ENCODE data around the gene PDE6A.

The PDE6A gene

GRCh38 chr5:149816661-149817060, 127.9 kb downstream of the PDE6A start:
- H3K36me3 ChIP-seq (ENCODE audit: control insufficient read depth, low read length) = 0 out of 2 replicates have a peak, but pooled peaks cover 2% of the 10 kb centered on the region
- no peak overlapping the region for H3K27ac ChIP-seq (ENCODE audit: low read depth, low read length)
- no peaks in the 10 kb centered on the region for H3K4me1 ChIP-seq (ENCODE audit: control insufficient read depth, low read length)
- H3K27me3 ChIP-seq (ENCODE audit: control insufficient read depth, low read length) = no peaks in the 10 kb centered on the region
- H3K4me3 ChIP-seq (ENCODE audit: low read length) = no peak overlapping the region
- no peaks in the 10 kb centered on the region for H3K9me2 ChIP-seq (replicated peaks; ENCODE audit: control insufficient read depth, low read length)
- TF ChIP-seq EZH2phosphoT487 (IDR thresholded peaks at IDR 0.05; ENCODE audit: borderline replicate concordance, low read length) = no peak
- TF ChIP-seq CTCF (IDR thresholded peaks at IDR 0.05; ENCODE audit: low read depth, low read length, poor library complexity, severe bottlenecking) = no peak
- H4K20me1 ChIP-seq (ENCODE audit: control insufficient read depth, insufficient read depth, low read depth, low read length) = no peaks in the 10 kb centered on the region
- peaks cover 10% of the 10 kb centered on the region for H3K79me2 ChIP-seq (ENCODE audit: control insufficient read depth, low read length)
- no peaks in the 10 kb centered on the region for H3F3A ChIP-seq (ENCODE audit: control insufficient read depth, insufficient read depth)
- no peak overlapping the region for H3K4me2 ChIP-seq (ENCODE audit: low read length)
- no peaks in the 10 kb centered on the region for H3K9me3 ChIP-seq (ENCODE audit: control insufficient read depth, insufficient read depth, low read length)

- H3K36me3 ChIP-seq (ENCODE audit: control insufficient read depth, low read length) = no peaks in the 10 kb centered on the region
- no peaks in the 10 kb centered on the region for H3F3A ChIP-seq (ENCODE audit: control insufficient read depth, insufficient read depth)
- 0 out of 2 replicates have a peak, but pooled peaks cover 2% of the 10 kb centered on the region for H4K20me1 ChIP-seq (ENCODE audit: control insufficient read depth, insufficient read depth, low read depth, low read length)
- no peaks in the 10 kb centered on the region for H3K27me3 ChIP-seq (ENCODE audit: control insufficient read depth, low read length)
- no peaks in the 10 kb centered on the region for H3K4me1 ChIP-seq (ENCODE audit: control insufficient read depth, low read length)
- TF ChIP-seq CTCF (IDR thresholded peaks at IDR 0.05; ENCODE audit: low read depth, low read length, poor library complexity, severe bottlenecking) (no peak), EZH2phosphoT487 (IDR thresholded peaks at IDR 0.05; ENCODE audit: borderline replicate concordance, low read length) (no peak)
- H3K9me2 ChIP-seq (replicated peaks; ENCODE audit: control insufficient read depth, low read length) = no peaks in the 10 kb centered on the region
- no peak overlapping the region for H3K4me3 ChIP-seq (ENCODE audit: low read length)
- H3K9me3 ChIP-seq (ENCODE audit: control insufficient read depth, insufficient read depth, low read length) = no peaks in the 10 kb centered on the region
- no peak overlapping the region for H3K4me2 ChIP-seq (ENCODE audit: low read length)
- H3K27ac ChIP-seq (ENCODE audit: low read depth, low read length) = no peak overlapping the region
- H3K79me2 ChIP-seq (ENCODE audit: control insufficient read depth, low read length) = peaks cover 21% of the 10 kb centered on the region
Measured at GRCh38 chr5:149811453-149811852, 133.1 kb downstream of the PDE6A start.

GRCh38 chr5:149810856-149811255, 133.7 kb downstream of the PDE6A start:
- no peaks in the 10 kb centered on the region for H3K9me3 ChIP-seq (ENCODE audit: control insufficient read depth, insufficient read depth, low read length)
- H3K4me3 ChIP-seq (ENCODE audit: low read length) = no peak overlapping the region
- H3K79me2 ChIP-seq (ENCODE audit: control insufficient read depth, low read length) = peaks cover 20% of the 10 kb centered on the region
- H3K4me1 ChIP-seq (ENCODE audit: control insufficient read depth, low read length) = no peaks in the 10 kb centered on the region
- no peaks in the 10 kb centered on the region for H3F3A ChIP-seq (ENCODE audit: control insufficient read depth, insufficient read depth)
- H3K9me2 ChIP-seq (replicated peaks; ENCODE audit: control insufficient read depth, low read length) = no peaks in the 10 kb centered on the region
- TF ChIP-seq CTCF (IDR thresholded peaks at IDR 0.05; ENCODE audit: low read depth, low read length, poor library complexity, severe bottlenecking) (no peak), EZH2phosphoT487 (IDR thresholded peaks at IDR 0.05; ENCODE audit: borderline replicate concordance, low read length) (no peak)
- H3K27ac ChIP-seq (ENCODE audit: low read depth, low read length) = no peak overlapping the region
- H3K27me3 ChIP-seq (ENCODE audit: control insufficient read depth, low read length) = no peaks in the 10 kb centered on the region
- H3K36me3 ChIP-seq (ENCODE audit: control insufficient read depth, low read length) = no peaks in the 10 kb centered on the region
- H3K4me2 ChIP-seq (ENCODE audit: low read length) = no peak overlapping the region
- H4K20me1 ChIP-seq (ENCODE audit: control insufficient read depth, insufficient read depth, low read depth, low read length) = 0 out of 2 replicates have a peak, but pooled peaks cover 2% of the 10 kb centered on the region

Data from DOHH2 (cell line).